ENCODE measurements around the gene ZFYVE26. TPM values are rescaled to one million over a fixed set of nuclear protein-coding genes. Genes with fewer than 3 reads are reported as not detected.
A peak's percentile ranks its signal among the peaks of the same experiment; 100 is the strongest.

ZFYVE26 gene
- total and polyA plus RNA-seq, 4 experiments from 2014 or later = 0.95 to 38.1 (median 19.7) TPM

- H3K4me1 Mint-ChIP-seq = peaks cover 10 to 29% (median 18%) of the 10 kb centered on the region in 4 donors
- H3K9me3 ChIP-seq (ENCODE audit: control insufficient read depth in 1 of 2, low read length in 2 of 2) = no peaks in the 10 kb centered on the region
- POLR2A ChIA-PET (ENCODE audit: partially characterized antibody) = no interaction called here
- no peaks in the 10 kb centered on the region for H3K27me3 Mint-ChIP-seq
- no peaks in the 10 kb centered on the region for H3K27me3 ChIP-seq (ENCODE audit: insufficient read depth, low read length)
- H3K27ac ChIP-seq (ENCODE audit: low read depth, low read length) = no peak overlapping the region
- no peaks in the 10 kb centered on the region for H3K9me3 Mint-ChIP-seq
- intact Hi-C loops (cut with micrococcal nuclease) = no loop called here
- H3K4me1 ChIP-seq (ENCODE audit: insufficient read depth, low read length) = peaks cover 15% of the 10 kb centered on the region
- no peak for DNase-seq
- CTCF ChIA-PET (ENCODE audit: partially characterized antibody) = interaction anchor here (1.2 kb wide), 1 partner anchor 269 kb away, joined by 3 read pairs; no protein-coding TSS in a partner anchor
- no peak overlapping the region for H3K4me3 ChIP-seq (ENCODE audit: low read length in 2 of 2)
- peaks cover 4 to 12% of the 10 kb centered on the region in 2 donors for H3K36me3 Mint-ChIP-seq
- no peak overlapping the region for H3K4me3 Mint-ChIP-seq
- H3K27ac Mint-ChIP-seq = peak overlapping the region in 3 of 7 donors; percentile 3 to 78 (median 43)
- peaks cover 4% of the 10 kb centered on the region for H3K36me3 ChIP-seq (ENCODE audit: insufficient read depth, low read length)
Observed at GRCh38 chr14:67697006-67697405, 119.4 kb downstream of the ZFYVE26 start.

Other genes starting within 250 kb of the ZFYVE26 start
- gene PIGH, start 216.3 kb downstream of the ZFYVE26 start, total RNA-seq = 10 to 100 TPM; 28.0 to 35.8 TPM
- gene PIGH, start 216.3 kb downstream of the ZFYVE26 start, polyA plus RNA-seq = 10 to 100 TPM; 31.5 to 32.3 TPM
- under 1 TPM in 1 of 2 experiments, not detected in 1; 0.55 TPM for gene ARG2, start 196.7 kb downstream of the ZFYVE26 start, total RNA-seq
- gene ARG2, start 196.7 kb downstream of the ZFYVE26 start, polyA plus RNA-seq = 1 to 10 TPM; 1.3 to 1.4 TPM
- gene VTI1B, start 142.0 kb downstream of the ZFYVE26 start, total RNA-seq = 10 to 100 TPM; 71.1 to 72.6 TPM
- gene VTI1B, start 142.0 kb downstream of the ZFYVE26 start, polyA plus RNA-seq = 10 to 100 TPM; 62.1 to 97.8 TPM
- gene RDH11, start 120.8 kb downstream of the ZFYVE26 start, total RNA-seq = 10 to 100 TPM; 45.2 to 46.0 TPM
- 10 to 100 TPM; 72.7 to 95.3 TPM for gene RDH11, start 120.8 kb downstream of the ZFYVE26 start, polyA plus RNA-seq
- not detected for gene RDH12, start 114.7 kb downstream of the ZFYVE26 start, total RNA-seq
- not detected for gene RDH12, start 114.7 kb downstream of the ZFYVE26 start, polyA plus RNA-seq
- 10 to 100 TPM; 27.1 to 35.6 TPM for gene RAD51B, start 3.2 kb upstream of the ZFYVE26 start, total RNA-seq
- gene RAD51B, start 3.2 kb upstream of the ZFYVE26 start, polyA plus RNA-seq = 10 to 100 TPM; 22.0 to 35.7 TPM

All from CD4-positive, alpha-beta memory T cell (primary cell).